Endothelial cell of umbilical vein (primary cell): ENCODE data around the gene AP1M1. TPM values are rescaled to one million over a fixed set of nuclear protein-coding genes. Genes with fewer than 3 reads are reported as not detected.

Source experiments
- BruUV-seq: library from RNA; stranded (reverse); fragments of 400-500 nt; replicated peaks from 2 replicates; lab custom pipeline; 2021; lab: Mats Ljungman, UMichigan
- CTCF ChIA-PET: fragments of 300-600, 350-600 bp; sonication (Branson Sonifier 250); formaldehyde crosslinking; loops from one replicate; lab custom pipeline; 2021; ENCODE audit warnings: antibody characterized with exemption, inconsistent platforms; lab: Charles Lee
- POLR2A ChIA-PET: fragments of 300-600, 350-600 bp; sonication (Branson Sonifier 250); formaldehyde crosslinking; loops from one replicate; lab custom pipeline; 2021; ENCODE audit warnings: antibody characterized with exemption, inconsistent platforms; lab: Charles Lee
- DNase-seq: peaks from one replicate; pipeline ENCODE4 v3.0.0-alpha.2; 2011; ENCODE audit warnings: low read depth, low spot score
- FAIRE-seq: peaks from 2 replicates; lab custom pipeline; 2011; peaks lifted over from hg19 to GRCh38; lab: Jason Lieb, UNC
- H2AFZ ChIP-seq: 2 replicates; pipeline ENCODE4 v1.6.0; 2012; ENCODE audit warnings: low read depth, low read length, control low read depth, inconsistent platforms
- H3K27ac ChIP-seq: 2 replicates; pipeline ENCODE4 v1.5.1; 2011; ENCODE audit warnings: low read depth, mild to moderate bottlenecking, control low read depth, low read length, moderate library complexity; ENCODE audit not compliant: insufficient read depth
- H3K27me3 ChIP-seq, 2 experiments: 2 replicates each; pipeline versions ENCODE4 v1.6.0 to v1.6.1; 2011; ENCODE audit warnings: low read length in 2 of 2, mixed read lengths in 1 of 2; ENCODE audit not compliant: control insufficient read depth in 2 of 2, insufficient read depth in 2 of 2
- H3K36me3 ChIP-seq, 2 experiments: 2 replicates in 1 of 2; 3 replicates in 1 of 2; pipeline ENCODE4 v1.5.1; 2011; ENCODE audit warnings: low read length in 2 of 2, mild to moderate bottlenecking in 1 of 2, moderate library complexity in 1 of 2; ENCODE audit not compliant: control insufficient read depth in 2 of 2, insufficient read depth in 2 of 2; ENCODE audit errors: extremely low read depth in 1 of 2
- H3K4me1 ChIP-seq: 3 replicates; pipeline ENCODE4 v1.5.1; 2011; ENCODE audit warnings: mild to moderate bottlenecking, low read length; ENCODE audit not compliant: control insufficient read depth, insufficient read depth; ENCODE audit errors: extremely low read depth
- H3K4me2 ChIP-seq: 2 replicates; pipeline ENCODE4 v1.6.1; 2011; ENCODE audit warnings: low read length, control low read depth, mixed read lengths; ENCODE audit not compliant: insufficient read depth
- H3K4me3 ChIP-seq, 3 experiments: fragments of 200-600 bp in 1 of 3; sonication (generic), shearing (Covaris generic) in 1 of 3; replicated peaks in 1 of 3; 2 replicates each; pipeline ENCODE4 v1.5.1; 2011 to 2016; ENCODE audit warnings: control low read depth in 3 of 3, low read length in 3 of 3, mild to moderate bottlenecking in 2 of 3, inconsistent platforms in 1 of 3, low read depth in 1 of 3, moderate library complexity in 1 of 3; ENCODE audit not compliant: insufficient read depth in 1 of 3
- H3K79me2 ChIP-seq: 2 replicates; pipeline ENCODE4 v1.6.0; 2012; ENCODE audit warnings: low read length, inconsistent platforms; ENCODE audit not compliant: control insufficient read depth, insufficient read depth
- H3K9ac ChIP-seq: replicated peaks from 2 replicates; pipeline ENCODE3; 2011; ENCODE audit warnings: low read length, control low read depth; ENCODE audit not compliant: insufficient read depth; ENCODE audit errors: extremely low read depth
- H3K9me1 ChIP-seq: replicated peaks from 3 replicates; pipeline ENCODE4 v1.6.0; 2011; ENCODE audit warnings: mild to moderate bottlenecking, low read length; ENCODE audit not compliant: control insufficient read depth, insufficient read depth; ENCODE audit errors: extremely low read depth
- H3K9me3 ChIP-seq: replicated peaks from 2 replicates; pipeline ENCODE4 v1.5.1; 2012; ENCODE audit warnings: low read length, inconsistent platforms; ENCODE audit not compliant: control insufficient read depth, insufficient read depth
- H4K20me1 ChIP-seq: replicated peaks from 2 replicates; pipeline ENCODE3; 2011; ENCODE audit warnings: mild to moderate bottlenecking, low read length; ENCODE audit not compliant: control insufficient read depth, insufficient read depth; ENCODE audit errors: extremely low read depth
- EZH2 ChIP-seq: IDR thresholded peaks from 2 replicates; pipeline ENCODE4 v1.6.1; 2012; ENCODE audit warnings: borderline replicate concordance, low read depth, mild to moderate bottlenecking, moderate library complexity, low read length, inconsistent platforms; ENCODE audit not compliant: severe bottlenecking
- FOS ChIP-seq: IDR thresholded peaks from 2 replicates; pipeline ENCODE4 v1.6.1; 2011; ENCODE audit warnings: mild to moderate bottlenecking, low read length, moderate library complexity, borderline replicate concordance; ENCODE audit not compliant: insufficient read depth
- GATA2 ChIP-seq: IDR thresholded peaks from 2 replicates; pipeline ENCODE4 v1.7.0; 2011; ENCODE audit warnings: low read depth, mild to moderate bottlenecking, moderate library complexity, mixed read lengths, low read length; ENCODE audit not compliant: insufficient read length, insufficient read depth
- JUN ChIP-seq: IDR thresholded peaks from 2 replicates; pipeline ENCODE4 v1.6.1; 2011; ENCODE audit warnings: borderline replicate concordance, low read depth; ENCODE audit not compliant: insufficient read length, insufficient read depth
- MYC ChIP-seq: IDR thresholded peaks from one replicate; pipeline ENCODE4 v1.6.1; 2011; ENCODE audit warnings: mild to moderate bottlenecking, low read depth, low read length
- POLR2A ChIP-seq: IDR thresholded peaks from 2 replicates; pipeline ENCODE4 v1.6.1; 2012; ENCODE audit warnings: low read depth, mild to moderate bottlenecking, control low read depth, low read length
- POLR2AphosphoS5 ChIP-seq: IDR thresholded peaks from 2 replicates; pipeline ENCODE4 v1.6.1; 2012; ENCODE audit warnings: low read depth, mild to moderate bottlenecking, control low read depth, low read length, moderate library complexity; ENCODE audit not compliant: insufficient read depth
- dilution Hi-C: fragments of 300-500 bp; cut with MboI; formaldehyde crosslinking; loops from one replicate; pipeline ENCODE4 v1.15.0; 2019; ENCODE audit warnings: low sequenced_read_pairs; ENCODE audit not compliant: extremely low pct_ligation_motif_present
- intact Hi-C: fragments of 100-400 bp; cut with micrococcal nuclease; formaldehyde crosslinking; loops from one replicate; pipeline ENCODE4 v1.10.0; 2022
- polyA plus RNA-seq, 4 experiments: library from polyadenylated mRNA; depleted of rRNA in 3 of 4; stranded (reverse) in 3 of 4; unstranded in 1 of 4; fragments of >200 nt; gene quantifications; 2 replicates each; pipeline versions ENCODE4 v1.2.1 to v1.2.3, GENCODE V29; 2011 to 2012; ENCODE audit warnings: missing spikeins in 1 of 4
- total RNA-seq: library from RNA; stranded (reverse); gene quantifications from 2 replicates; pipeline ENCODE4 v1.2.3, GENCODE V29; 2021
- TF ChIP-seq, protein P1 (sequence below): IDR thresholded peaks from 2 replicates; pipeline ENCODE4 v1.6.1; 2011; ENCODE audit not compliant: insufficient read depth, insufficient read length
- TF ChIP-seq, protein P2 (sequence below), 2 donors: IDR thresholded peaks; 1 replicate in 1 of 2; 2 replicates in 1 of 2; pipeline ENCODE4 v1.5.1; 2011; ENCODE audit warnings: low read length in 2 of 2, mild to moderate bottlenecking in 2 of 2, moderate library complexity in 2 of 2, control low read depth in 1 of 2, inconsistent platforms in 1 of 2, low read depth in 1 of 2; ENCODE audit not compliant: insufficient read depth in 1 of 2; ENCODE audit errors: extremely low read depth in 1 of 2

Gene AP1M1
- total and polyA plus RNA-seq, 2 donors (not counting 3 experiments of a cell fraction or from before 2014, with no cell fraction given): 99.3 to 129 TPM

- H3K27me3 ChIP-seq: no peaks in the 10 kb centered on the region
- ChIA-PET POLR2A (no interaction called here), CTCF (no interaction called here)
- H3K9me3 ChIP-seq: no peaks in the 10 kb centered on the region
- H3K79me2 ChIP-seq: peaks cover 35% of the 10 kb centered on the region
- DNase-seq (no peak), FAIRE-seq (no peak)
- BruUV-seq: no TSS peak
- peaks cover 5 to 41% of the 10 kb centered on the region in 2 experiments for H3K36me3 ChIP-seq
- H3K4me3 ChIP-seq: no peak overlapping the region
- TF ChIP-seq POLR2A (no peak), GATA2 (no peak), MYC (no peak), EZH2 (no peak), FOS (no peak), POLR2AphosphoS5 (no peak), JUN (no peak)
- TF ChIP-seq, protein P1, sequence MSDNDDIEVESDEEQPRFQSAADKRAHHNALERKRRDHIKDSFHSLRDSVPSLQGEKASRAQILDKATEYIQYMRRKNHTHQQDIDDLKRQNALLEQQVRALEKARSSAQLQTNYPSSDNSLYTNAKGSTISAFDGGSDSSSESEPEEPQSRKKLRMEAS: no peak
- TF ChIP-seq, protein P2, sequence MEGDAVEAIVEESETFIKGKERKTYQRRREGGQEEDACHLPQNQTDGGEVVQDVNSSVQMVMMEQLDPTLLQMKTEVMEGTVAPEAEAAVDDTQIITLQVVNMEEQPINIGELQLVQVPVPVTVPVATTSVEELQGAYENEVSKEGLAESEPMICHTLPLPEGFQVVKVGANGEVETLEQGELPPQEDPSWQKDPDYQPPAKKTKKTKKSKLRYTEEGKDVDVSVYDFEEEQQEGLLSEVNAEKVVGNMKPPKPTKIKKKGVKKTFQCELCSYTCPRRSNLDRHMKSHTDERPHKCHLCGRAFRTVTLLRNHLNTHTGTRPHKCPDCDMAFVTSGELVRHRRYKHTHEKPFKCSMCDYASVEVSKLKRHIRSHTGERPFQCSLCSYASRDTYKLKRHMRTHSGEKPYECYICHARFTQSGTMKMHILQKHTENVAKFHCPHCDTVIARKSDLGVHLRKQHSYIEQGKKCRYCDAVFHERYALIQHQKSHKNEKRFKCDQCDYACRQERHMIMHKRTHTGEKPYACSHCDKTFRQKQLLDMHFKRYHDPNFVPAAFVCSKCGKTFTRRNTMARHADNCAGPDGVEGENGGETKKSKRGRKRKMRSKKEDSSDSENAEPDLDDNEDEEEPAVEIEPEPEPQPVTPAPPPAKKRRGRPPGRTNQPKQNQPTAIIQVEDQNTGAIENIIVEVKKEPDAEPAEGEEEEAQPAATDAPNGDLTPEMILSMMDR (IDR thresholded peaks at IDR 0.05; ENCODE audit: extremely low read depth in 1 of 2, insufficient read depth in 1 of 2, low read depth in 1 of 2, low read length in 2 of 2): no peak
- H2AFZ ChIP-seq: no peak overlapping the region
- H4K20me1 ChIP-seq: no peaks in the 10 kb centered on the region
- dilution Hi-C loops: loop anchor here (25.0 kb wide), 1 partner anchor 158 kb away; no protein-coding TSS in a partner anchor
- intact Hi-C loops: no loop called here
- no peak overlapping the region for H3K9ac ChIP-seq
- H3K4me1 ChIP-seq: peaks cover 4% of the 10 kb centered on the region
- no peak overlapping the region for H3K4me2 ChIP-seq
- H3K27ac ChIP-seq: no peak overlapping the region
- H3K9me1 ChIP-seq: no peaks in the 10 kb centered on the region
Observed at GRCh38 chr19:16204005-16204294, 6.2 kb downstream of the AP1M1 start.
